CD4-positive, CD25-positive, alpha-beta regulatory T cell (primary cell): ENCODE data around the gene MTREX. TPM values are rescaled to one million over a fixed set of nuclear protein-coding genes. Genes with fewer than 3 reads are reported as not detected.

Source experiments
- ATAC-seq, 2 donors: fragments of 150-1000 bp; cut with Tn5 transposase; one replicate each; pipeline ENCODE4 v1.10.0; 2021; ENCODE audit warnings: low read depth in 2 of 2, moderate number of reproducible peaks in 2 of 2, moderate library complexity in 1 of 2
- DNase-seq, 3 donors: peaks; one replicate each; pipeline versions ENCODE4 v3.0.0 to v3.0.0-alpha.2; 2012 to 2022; ENCODE audit warnings: mixed read lengths in 1 of 3
- H3K27ac ChIP-seq: one replicate; pipeline ENCODE4 v1.7.0; 2013; ENCODE audit warnings: mild to moderate bottlenecking, low read length; ENCODE audit not compliant: insufficient read depth, poor library complexity, severe bottlenecking
- H3K27me3 ChIP-seq: one replicate; pipeline ENCODE4 v1.7.0; 2013; ENCODE audit warnings: low read length; ENCODE audit not compliant: control insufficient read depth, insufficient read depth
- H3K36me3 ChIP-seq: one replicate; pipeline ENCODE4 v1.7.0; 2013; ENCODE audit warnings: mild to moderate bottlenecking, low read length, moderate library complexity; ENCODE audit not compliant: control insufficient read depth, insufficient read depth
- H3K4me1 ChIP-seq: 2 replicates; pipeline ENCODE4 v1.7.0; 2013; ENCODE audit warnings: mild to moderate bottlenecking, low read length; ENCODE audit not compliant: insufficient read depth, control insufficient read depth, poor library complexity, severe bottlenecking
- H3K4me3 ChIP-seq: one replicate; pipeline ENCODE4 v1.7.0; 2013; ENCODE audit warnings: low read depth, mild to moderate bottlenecking, low read length, moderate library complexity
- H3K9me3 ChIP-seq, 2 experiments: 1 replicate in 1 of 2; 2 replicates in 1 of 2; pipeline ENCODE4 v1.7.0; 2013; ENCODE audit warnings: low read length in 2 of 2, mild to moderate bottlenecking in 1 of 2, moderate library complexity in 1 of 2; ENCODE audit not compliant: control insufficient read depth in 2 of 2
- H3K27ac Mint-ChIP-seq, 3 donors: one replicate each; pipeline ENCODE4 v1.8.0; 2020 to 2022; ENCODE audit warnings: mild to moderate bottlenecking in 3 of 3, mixed read lengths in 3 of 3, moderate library complexity in 2 of 3
- H3K27me3 Mint-ChIP-seq: one replicate; pipeline ENCODE4 v1.8.0; 2022; ENCODE audit warnings: mild to moderate bottlenecking, mixed read lengths
- H3K36me3 Mint-ChIP-seq: one replicate; pipeline ENCODE4 v1.8.0; 2020; ENCODE audit warnings: mixed read lengths
- H3K4me1 Mint-ChIP-seq, 4 donors: one replicate each; pipeline ENCODE4 v1.8.0; 2020 to 2022; ENCODE audit warnings: mixed read lengths in 4 of 4, mild to moderate bottlenecking in 1 of 4
- H3K4me3 Mint-ChIP-seq, 4 donors: one replicate each; pipeline ENCODE4 v1.8.0; 2020 to 2022; ENCODE audit warnings: mild to moderate bottlenecking in 4 of 4, mixed read lengths in 4 of 4, moderate library complexity in 3 of 4
- H3K9me3 Mint-ChIP-seq, 7 donors: one replicate each; pipeline ENCODE4 v1.8.0; 2020 to 2022; ENCODE audit warnings: mixed read lengths in 7 of 7, mild to moderate bottlenecking in 3 of 7, moderate library complexity in 2 of 7
- polyA plus RNA-seq, 4 donors: library from polyadenylated mRNA; unstranded; fragments of 300-500 nt; fragmentation: Illumina TruSeq; gene quantifications; one replicate each; pipeline ENCODE4 v1.2.3, GENCODE V29; 2021
- total RNA-seq: library from RNA; stranded (reverse); gene quantifications from one replicate; pipeline ENCODE4 v1.2.3, GENCODE V29; 2022

Gene MTREX
- total and polyA plus RNA-seq, 5 donors from 2014 or later: 23.2 to 86.7 (median 32.2) TPM

DNA sequence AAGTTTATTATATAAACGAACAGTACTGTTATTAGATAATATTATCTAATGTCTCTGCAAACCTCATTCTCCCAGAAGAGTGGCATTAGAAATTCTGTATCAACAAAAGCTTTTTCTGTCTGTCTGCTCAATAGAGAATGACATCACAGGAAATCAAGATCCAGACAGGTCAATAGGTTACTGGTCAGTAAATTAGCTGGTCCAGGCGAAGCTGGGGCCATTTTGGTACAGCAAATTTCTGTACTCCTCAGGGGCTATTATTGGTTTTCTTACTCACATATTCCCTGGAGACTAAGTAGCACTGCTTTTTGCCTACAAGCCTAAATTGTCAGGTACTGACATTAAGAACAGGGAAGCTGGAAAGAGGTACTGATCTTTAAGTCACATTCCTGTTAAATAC is 146.5 kb downstream of the MTREX start:
- Mint-ChIP-seq H3K27me3 (no peaks in the 10 kb centered on the region), H3K36me3 (peaks cover 10% of the 10 kb centered on the region), H3K27ac (no peak overlapping the region), H3K9me3 (peaks cover 0 to 1% (median 0%) of the 10 kb centered on the region in 7 donors), H3K4me1 (no peaks in the 10 kb centered on the region), H3K4me3 (no peak overlapping the region)
- Histone ChIP-seq H3K9me3 (no peaks in the 10 kb centered on the region), H3K27me3 (no peaks in the 10 kb centered on the region), H3K27ac (no peak overlapping the region), H3K36me3 (no peaks in the 10 kb centered on the region), H3K4me1 (no peaks in the 10 kb centered on the region), H3K4me3 (no peak overlapping the region)
- ATAC-seq (no peak), DNase-seq (no peak)

DNA sequence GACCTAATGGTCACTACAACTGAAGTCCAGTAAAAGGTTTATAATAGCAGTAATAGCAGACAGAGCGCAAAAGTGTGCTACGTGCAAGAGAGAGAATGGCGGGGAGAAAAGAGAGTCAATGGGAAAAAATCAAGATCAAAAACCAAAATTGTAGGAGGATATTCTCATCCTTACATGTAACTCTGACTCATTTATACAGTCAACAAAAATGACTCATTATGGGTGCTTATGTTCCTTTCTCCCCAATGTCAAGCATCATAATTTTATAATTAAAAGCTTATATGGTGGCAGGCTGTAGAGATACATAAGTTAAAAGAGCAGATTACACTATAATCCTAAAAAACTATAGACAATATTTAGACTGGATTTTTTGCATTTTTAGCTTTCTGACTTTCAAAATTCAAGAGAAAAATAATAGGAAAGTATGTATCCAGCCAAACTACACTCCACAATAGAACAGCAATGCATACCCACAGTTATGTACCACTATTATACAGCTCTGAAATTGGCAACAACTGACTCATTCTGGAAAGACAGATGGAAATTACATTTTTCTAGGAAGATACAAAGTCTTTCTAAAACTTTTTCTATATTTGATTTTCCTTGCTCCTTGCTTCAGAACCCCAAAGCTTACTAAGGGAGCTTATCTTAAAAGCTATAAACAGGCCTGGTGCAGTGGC is 148.6 kb downstream of the MTREX start:
- H3K4me1 ChIP-seq: no peaks in the 10 kb centered on the region
- Mint-ChIP-seq H3K9me3 (peaks cover 0 to 1% (median 0%) of the 10 kb centered on the region in 7 donors), H3K4me3 (no peak overlapping the region), H3K27ac (no peak overlapping the region), H3K4me1 (peaks cover 0 to 6% (median 0%) of the 10 kb centered on the region in 4 donors), H3K36me3 (peaks cover 14% of the 10 kb centered on the region), H3K27me3 (no peaks in the 10 kb centered on the region)
- H3K27ac ChIP-seq: no peak overlapping the region
- H3K4me3 ChIP-seq: no peak overlapping the region
- H3K36me3 ChIP-seq: no peaks in the 10 kb centered on the region
- no peak for DNase-seq
- H3K9me3 ChIP-seq: no peaks in the 10 kb centered on the region
- ATAC-seq: no peak
- no peaks in the 10 kb centered on the region for H3K27me3 ChIP-seq

DNA sequence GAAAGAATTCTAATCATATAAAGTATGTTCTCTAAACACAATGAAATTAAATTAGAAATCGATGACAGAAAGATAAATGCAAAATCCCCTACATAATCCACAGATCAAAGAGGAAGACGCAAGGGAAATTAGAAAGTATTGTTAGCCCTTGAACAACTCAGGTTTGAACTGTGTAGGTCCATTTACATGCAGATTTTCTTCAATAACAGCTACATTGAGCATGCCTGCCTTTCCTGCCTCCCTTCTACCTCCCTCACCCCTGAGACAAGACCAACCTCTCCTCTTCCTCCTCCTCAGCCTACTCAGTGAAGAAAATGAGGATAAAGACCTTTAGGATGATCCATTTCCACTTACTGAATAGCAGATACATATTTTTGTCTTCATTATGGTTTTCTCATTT is 151.8 kb downstream of the MTREX start:
- H3K4me1 Mint-ChIP-seq: peaks cover 0 to 6% (median 1%) of the 10 kb centered on the region in 4 donors
- H3K27ac ChIP-seq: no peak overlapping the region
- peaks cover 8% of the 10 kb centered on the region for H3K36me3 Mint-ChIP-seq
- H3K27me3 ChIP-seq: no peaks in the 10 kb centered on the region
- no peaks in the 10 kb centered on the region for H3K4me1 ChIP-seq
- no peak overlapping the region for H3K4me3 Mint-ChIP-seq
- peaks cover 0 to 2% (median 0%) of the 10 kb centered on the region in 7 donors for H3K9me3 Mint-ChIP-seq
- no peak overlapping the region for H3K27ac Mint-ChIP-seq
- no peaks in the 10 kb centered on the region for H3K9me3 ChIP-seq
- H3K36me3 ChIP-seq: no peaks in the 10 kb centered on the region
- no peaks in the 10 kb centered on the region for H3K27me3 Mint-ChIP-seq
- DNase-seq (no peak), ATAC-seq (no peak)
- no peak overlapping the region for H3K4me3 ChIP-seq

DNA sequence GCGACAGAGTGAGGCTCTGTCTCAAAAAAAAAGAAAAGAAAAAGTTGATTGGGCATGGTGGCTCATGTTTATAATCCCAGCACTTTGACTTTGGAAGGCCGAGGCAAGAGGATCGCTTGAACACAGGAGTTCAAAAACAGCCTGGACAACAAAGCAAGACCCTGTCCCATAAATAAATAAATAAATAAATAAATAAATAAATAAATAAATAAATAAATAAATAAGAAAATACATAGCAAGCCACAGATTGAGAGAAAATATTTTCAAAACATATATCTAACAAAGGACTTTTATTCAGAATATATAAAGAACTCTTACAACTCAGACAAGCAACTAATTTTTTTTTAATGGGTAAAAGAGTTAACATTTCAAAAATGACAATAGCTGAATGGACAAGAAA is 155.8 kb downstream of the MTREX start:
- no peaks in the 10 kb centered on the region for H3K27me3 Mint-ChIP-seq
- DNase-seq: no peak
- Histone ChIP-seq H3K27ac (no peak overlapping the region), H3K4me3 (no peak overlapping the region), H3K27me3 (no peaks in the 10 kb centered on the region), H3K36me3 (no peaks in the 10 kb centered on the region), H3K4me1 (no peaks in the 10 kb centered on the region), H3K9me3 (no peaks in the 10 kb centered on the region)
- ATAC-seq: no peak
- H3K4me3 Mint-ChIP-seq: no peak overlapping the region
- H3K27ac Mint-ChIP-seq: no peak overlapping the region
- peaks cover 0 to 6% (median 3%) of the 10 kb centered on the region in 4 donors for H3K4me1 Mint-ChIP-seq
- peaks cover 26% of the 10 kb centered on the region for H3K36me3 Mint-ChIP-seq
- peaks cover 0 to 2% (median 0%) of the 10 kb centered on the region in 7 donors for H3K9me3 Mint-ChIP-seq

DNA sequence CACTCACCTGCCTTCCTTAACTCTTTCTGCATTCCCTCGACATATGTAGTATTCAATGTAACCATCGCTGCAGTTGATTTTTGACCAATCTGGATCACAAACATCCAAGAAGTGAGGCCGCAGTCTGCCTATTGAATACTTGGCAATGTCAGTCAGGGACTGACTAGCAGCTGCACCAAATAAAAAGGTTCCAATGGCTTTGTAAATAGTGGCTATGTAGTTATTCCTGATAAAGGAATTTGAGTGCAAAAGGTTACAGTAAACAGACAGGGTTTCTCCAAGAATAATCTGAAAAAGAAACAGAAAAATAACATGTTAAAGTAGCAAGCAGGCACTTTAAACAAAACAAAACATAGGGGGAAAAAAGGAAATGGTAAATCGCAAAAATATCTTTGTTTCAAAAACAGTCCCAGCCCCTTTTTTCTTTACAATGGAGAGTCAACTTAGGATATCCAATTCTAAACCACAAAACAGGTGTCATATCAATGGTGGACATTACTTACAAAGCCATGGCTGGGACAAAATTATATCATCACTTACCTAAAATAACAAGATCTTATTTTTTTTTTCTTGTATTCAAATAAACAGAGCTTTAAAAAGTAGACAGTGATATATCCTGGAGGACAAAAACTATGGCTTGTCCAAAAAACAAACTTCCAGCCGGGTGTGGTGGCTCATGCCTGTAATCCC is 160.2 kb downstream of the MTREX start:
- Mint-ChIP-seq H3K27ac (no peak overlapping the region), H3K9me3 (peaks cover 0 to 3% (median 0%) of the 10 kb centered on the region in 7 donors), H3K36me3 (peaks cover 22% of the 10 kb centered on the region), H3K4me3 (no peak overlapping the region), H3K27me3 (no peaks in the 10 kb centered on the region), H3K4me1 (peaks cover 0 to 11% (median 2%) of the 10 kb centered on the region in 4 donors)
- no peaks in the 10 kb centered on the region for H3K27me3 ChIP-seq
- H3K9me3 ChIP-seq: no peaks in the 10 kb centered on the region
- DNase-seq (no peak), ATAC-seq (no peak)
- no peaks in the 10 kb centered on the region for H3K4me1 ChIP-seq
- no peaks in the 10 kb centered on the region for H3K36me3 ChIP-seq
- H3K4me3 ChIP-seq: no peak overlapping the region
- no peak overlapping the region for H3K27ac ChIP-seq

DNA sequence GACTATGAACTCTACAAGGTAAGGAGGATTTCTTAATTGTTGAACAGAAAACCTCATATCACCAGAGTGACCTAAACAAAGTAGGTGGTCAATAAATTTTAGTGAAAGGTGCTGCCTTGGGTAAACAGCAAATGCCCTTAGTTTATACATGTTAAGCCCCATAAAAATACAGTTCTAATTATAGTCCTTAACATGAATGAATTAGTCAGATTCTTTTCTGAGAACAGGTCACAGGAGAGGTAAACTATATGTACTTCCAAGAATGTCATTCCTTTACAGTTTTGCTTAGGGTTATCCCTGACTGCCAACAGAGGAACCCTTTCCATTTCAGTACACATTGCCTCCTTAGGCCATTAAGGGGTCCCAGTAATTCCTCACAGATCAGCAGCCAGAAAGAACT is 162.1 kb downstream of the MTREX start:
- H3K4me3 ChIP-seq: no peak overlapping the region

DNA sequence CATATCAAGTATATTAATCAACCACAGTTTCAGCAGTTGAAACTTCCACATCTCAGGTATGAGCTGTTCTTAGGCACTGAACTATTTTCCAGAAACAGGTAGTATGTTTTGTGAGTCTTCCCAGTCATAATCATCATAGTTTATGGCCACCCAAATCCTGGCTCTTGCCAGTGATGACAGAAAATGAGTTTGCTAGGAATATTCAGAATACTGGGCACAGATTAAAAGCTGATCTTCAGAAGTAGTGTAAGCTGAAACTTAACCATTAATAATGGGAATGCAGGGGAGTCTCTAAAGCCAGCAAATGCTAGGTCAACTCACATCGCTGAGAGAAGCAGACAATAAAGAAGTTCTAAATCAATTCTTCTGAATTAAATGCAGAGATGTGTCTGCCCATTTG is 162.5 kb downstream of the MTREX start:
- no peaks in the 10 kb centered on the region for H3K27me3 Mint-ChIP-seq
- peaks cover 0 to 3% (median 0%) of the 10 kb centered on the region in 7 donors for H3K9me3 Mint-ChIP-seq
- Histone ChIP-seq H3K36me3 (no peaks in the 10 kb centered on the region), H3K27ac (no peak overlapping the region), H3K9me3 (no peaks in the 10 kb centered on the region), H3K4me1 (no peaks in the 10 kb centered on the region), H3K27me3 (no peaks in the 10 kb centered on the region), H3K4me3 (no peak overlapping the region)
- H3K4me1 Mint-ChIP-seq: peaks cover 0 to 11% (median 2%) of the 10 kb centered on the region in 4 donors
- H3K27ac Mint-ChIP-seq: no peak overlapping the region
- no peak overlapping the region for H3K4me3 Mint-ChIP-seq
- ATAC-seq (no peak), DNase-seq (no peak)
- H3K36me3 Mint-ChIP-seq: peaks cover 16% of the 10 kb centered on the region

More for the DNA sequence above, 162.1 kb downstream of the MTREX start:
- no peak overlapping the region for H3K27ac ChIP-seq
- H3K36me3 ChIP-seq: no peaks in the 10 kb centered on the region
- Mint-ChIP-seq H3K4me1 (peaks cover 0 to 11% (median 2%) of the 10 kb centered on the region in 4 donors), H3K9me3 (peaks cover 0 to 3% (median 0%) of the 10 kb centered on the region in 7 donors), H3K4me3 (no peak overlapping the region), H3K27ac (no peak overlapping the region), H3K27me3 (no peaks in the 10 kb centered on the region), H3K36me3 (peaks cover 16% of the 10 kb centered on the region)
- no peaks in the 10 kb centered on the region for H3K9me3 ChIP-seq
- DNase-seq (no peak), ATAC-seq (no peak)
- no peaks in the 10 kb centered on the region for H3K4me1 ChIP-seq
- H3K27me3 ChIP-seq: no peaks in the 10 kb centered on the region
